ENCODE results near the gene GMCL1. TPM values are rescaled to one million over a fixed set of nuclear protein-coding genes. Genes with fewer than 3 reads are reported as not detected.

GMCL1 gene
- total RNA-seq, 4 donors from 2014 or later, result 10.6 to 14.8 (median 13.0) TPM

DNA sequence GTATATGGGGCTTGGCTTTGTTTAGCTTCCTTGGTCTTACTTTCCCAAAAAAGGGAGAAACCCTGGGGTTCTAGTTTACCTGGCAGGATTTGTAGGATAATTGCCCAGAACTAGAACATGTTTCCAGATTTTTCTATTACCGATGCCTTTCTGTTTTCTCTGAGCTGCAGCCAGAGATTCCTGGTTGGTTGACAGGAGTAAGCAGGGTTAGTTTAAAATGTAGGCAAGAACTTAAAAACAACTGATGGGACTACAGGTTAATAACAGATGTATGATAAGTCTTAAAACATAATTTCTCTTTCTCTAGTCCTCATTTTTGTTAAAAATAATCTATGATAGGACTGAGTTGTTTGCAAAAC is 38.9 kb upstream of the GMCL1 start:
- Histone ChIP-seq H3K4me1 (peaks cover 0 to 28% (median 7%) of the 10 kb centered on the region in 3 donors), H3K27ac (peak overlapping the region; percentile 70 to 78 (median 72)), H3K9me3 (no peaks in the 10 kb centered on the region), H3K27me3 (no peaks in the 10 kb centered on the region), H3K36me3 (peaks cover 0 to 27% of the 10 kb centered on the region in 2 donors), H3K4me3 (peak overlapping the region; percentile 22 to 29)
- WGBS, 2 donors (ENCODE audit: low coverage in 1 of 2), result 10 to 25% methylated on average over 1 of the region's 1 CpG
- TF ChIP-seq EP300 (IDR thresholded peaks at IDR 0.05) (no peak), POLR2AphosphoS5 (IDR thresholded peaks at IDR 0.05) (no peak), POLR2A (IDR thresholded peaks at IDR 0.05) (no peak)
- TF ChIP-seq, protein P1, sequence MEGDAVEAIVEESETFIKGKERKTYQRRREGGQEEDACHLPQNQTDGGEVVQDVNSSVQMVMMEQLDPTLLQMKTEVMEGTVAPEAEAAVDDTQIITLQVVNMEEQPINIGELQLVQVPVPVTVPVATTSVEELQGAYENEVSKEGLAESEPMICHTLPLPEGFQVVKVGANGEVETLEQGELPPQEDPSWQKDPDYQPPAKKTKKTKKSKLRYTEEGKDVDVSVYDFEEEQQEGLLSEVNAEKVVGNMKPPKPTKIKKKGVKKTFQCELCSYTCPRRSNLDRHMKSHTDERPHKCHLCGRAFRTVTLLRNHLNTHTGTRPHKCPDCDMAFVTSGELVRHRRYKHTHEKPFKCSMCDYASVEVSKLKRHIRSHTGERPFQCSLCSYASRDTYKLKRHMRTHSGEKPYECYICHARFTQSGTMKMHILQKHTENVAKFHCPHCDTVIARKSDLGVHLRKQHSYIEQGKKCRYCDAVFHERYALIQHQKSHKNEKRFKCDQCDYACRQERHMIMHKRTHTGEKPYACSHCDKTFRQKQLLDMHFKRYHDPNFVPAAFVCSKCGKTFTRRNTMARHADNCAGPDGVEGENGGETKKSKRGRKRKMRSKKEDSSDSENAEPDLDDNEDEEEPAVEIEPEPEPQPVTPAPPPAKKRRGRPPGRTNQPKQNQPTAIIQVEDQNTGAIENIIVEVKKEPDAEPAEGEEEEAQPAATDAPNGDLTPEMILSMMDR (IDR thresholded peaks at IDR 0.05), result no peak
- ATAC-seq, result no peak

DNA sequence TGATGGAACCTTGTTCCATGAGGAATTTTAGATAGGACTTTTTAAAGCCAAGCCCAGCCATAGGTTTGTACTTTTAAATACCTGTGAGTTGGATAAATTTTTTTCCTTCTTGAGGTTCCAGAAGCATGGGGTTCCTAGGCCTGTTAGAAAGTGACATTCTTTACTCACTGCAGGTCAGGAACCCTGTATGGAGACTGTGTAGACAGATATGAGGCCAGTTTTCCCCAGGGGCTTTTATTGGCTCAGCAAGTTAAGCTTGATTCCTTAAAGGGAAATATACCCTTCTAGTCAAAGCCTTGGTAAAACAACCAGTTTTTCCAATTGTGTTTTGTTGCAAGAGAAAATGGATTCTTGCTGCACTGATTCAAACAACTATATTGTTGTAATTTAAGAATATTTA is 38.4 kb upstream of the GMCL1 start:
- no peak overlapping the region for H3K4me3 ChIP-seq
- no peak for ATAC-seq
- no peaks in the 10 kb centered on the region for H3K9me3 ChIP-seq
- TF ChIP-seq POLR2AphosphoS5 (IDR thresholded peaks at IDR 0.05), result no peak
- no peak for TF ChIP-seq POLR2A (IDR thresholded peaks at IDR 0.05)
- no peak for TF ChIP-seq EP300 (IDR thresholded peaks at IDR 0.05)
- TF ChIP-seq, protein P1 (IDR thresholded peaks at IDR 0.05), result no peak
- H3K27me3 ChIP-seq, result no peaks in the 10 kb centered on the region
- H3K4me1 ChIP-seq, result peaks cover 0 to 28% (median 7%) of the 10 kb centered on the region in 3 donors
- peak overlapping the region in 2 of 4 donors; percentile 72 to 78 for H3K27ac ChIP-seq
- H3K36me3 ChIP-seq, result peaks cover 0 to 23% of the 10 kb centered on the region in 2 donors

DNA sequence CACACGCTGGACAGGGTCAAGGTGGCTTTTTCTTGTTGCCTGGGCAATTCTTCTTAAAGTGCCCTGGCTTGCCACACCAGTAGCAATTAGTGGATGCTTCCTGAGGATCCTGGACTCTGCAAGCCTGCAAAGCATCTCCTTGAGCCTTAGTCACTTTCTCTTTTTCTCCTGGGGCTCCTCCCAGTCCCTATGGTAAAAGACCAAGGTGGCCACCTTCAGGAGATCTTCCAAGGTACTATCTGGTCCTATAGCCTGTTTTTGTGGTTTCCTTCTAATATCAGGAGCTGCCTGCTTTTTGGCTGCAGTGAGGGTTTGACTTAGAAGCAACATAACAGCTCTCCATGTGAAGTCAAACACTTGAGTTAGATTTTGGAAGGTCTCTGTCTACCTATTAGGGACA is 33.3 kb upstream of the GMCL1 start:
- H3K27ac ChIP-seq, result no peak overlapping the region
- H3K4me3 ChIP-seq, result no peak overlapping the region
- H3K36me3 ChIP-seq, result no peaks in the 10 kb centered on the region
- no peaks in the 10 kb centered on the region for H3K27me3 ChIP-seq
- ATAC-seq, result no peak
- 100% methylated on average over 1 of the region's 1 CpG for WGBS, 2 donors (ENCODE audit: low coverage in 1 of 2)
- TF ChIP-seq EP300 (IDR thresholded peaks at IDR 0.05) (no peak), POLR2AphosphoS5 (IDR thresholded peaks at IDR 0.05) (no peak), POLR2A (IDR thresholded peaks at IDR 0.05) (no peak)
- TF ChIP-seq, protein P1 (IDR thresholded peaks at IDR 0.05), result no peak
- no peaks in the 10 kb centered on the region for H3K9me3 ChIP-seq
- H3K4me1 ChIP-seq, result peaks cover 0 to 33% (median 0%) of the 10 kb centered on the region in 3 donors

DNA sequence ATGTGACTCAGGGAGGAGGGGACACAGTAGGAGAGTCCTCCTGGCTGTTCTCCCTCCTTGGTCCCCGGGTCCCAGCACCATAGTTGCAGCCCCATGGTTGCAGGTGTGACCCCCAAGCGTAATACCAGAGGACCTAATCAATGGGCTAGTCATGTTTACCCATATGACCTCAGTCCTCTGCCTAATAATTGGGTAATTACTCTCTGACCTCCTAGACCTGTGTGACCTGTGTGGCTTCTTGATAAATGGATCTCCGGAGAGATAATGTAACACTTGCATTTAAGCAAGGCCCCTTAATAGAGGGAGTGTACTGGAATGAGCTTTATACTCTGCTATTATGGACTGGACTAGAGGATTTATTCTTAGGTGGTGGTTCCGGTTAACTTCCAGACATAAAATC is 32.2 kb upstream of the GMCL1 start:
- no peak for ATAC-seq
- Histone ChIP-seq H3K4me3 (no peak overlapping the region), H3K9me3 (no peaks in the 10 kb centered on the region), H3K36me3 (no peaks in the 10 kb centered on the region), H3K27me3 (no peaks in the 10 kb centered on the region), H3K27ac (peak overlapping the region in 1 of 4 donors; percentile 39), H3K4me1 (peaks cover 0 to 28% (median 0%) of the 10 kb centered on the region in 3 donors)
- TF ChIP-seq EP300 (IDR thresholded peaks at IDR 0.05), result no peak
- WGBS, 2 donors (ENCODE audit: low coverage in 1 of 2), result 76 to 92% methylated on average over 2 of the region's 4 CpGs

DNA sequence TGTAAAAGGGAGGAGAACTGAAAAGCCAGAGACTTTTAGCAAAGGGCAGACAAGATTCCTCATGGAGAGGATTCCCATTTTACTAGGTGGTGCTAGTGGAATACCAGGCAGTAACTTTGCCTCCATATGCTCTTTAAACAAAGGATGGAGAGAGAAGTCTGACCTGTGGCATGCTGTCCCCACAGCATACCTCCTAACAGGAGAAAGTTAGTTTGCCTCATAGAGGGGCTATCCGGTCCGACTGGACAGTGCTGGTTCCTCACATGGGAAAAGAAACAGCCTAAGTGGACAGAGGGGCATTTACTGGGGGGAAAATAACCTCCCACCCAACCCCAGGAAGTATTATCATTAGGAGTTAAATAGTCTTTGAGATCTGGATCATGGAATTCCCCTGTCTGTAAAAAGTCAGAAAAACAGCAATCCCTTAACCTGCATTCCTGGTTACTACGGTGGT is 31.6 kb upstream of the GMCL1 start:
- Histone ChIP-seq H3K9me3 (no peaks in the 10 kb centered on the region), H3K27ac (peak overlapping the region in 2 of 4 donors; percentile 39 to 66), H3K36me3 (no peaks in the 10 kb centered on the region), H3K27me3 (no peaks in the 10 kb centered on the region), H3K4me1 (peaks cover 0 to 28% (median 0%) of the 10 kb centered on the region in 3 donors), H3K4me3 (peak overlapping the region in 1 of 2 donors; percentile 33)
- TF ChIP-seq EP300 (IDR thresholded peaks at IDR 0.05) (no peak), POLR2AphosphoS5 (IDR thresholded peaks at IDR 0.05) (no peak), POLR2A (IDR thresholded peaks at IDR 0.05) (no peak)
- TF ChIP-seq, protein P1 (IDR thresholded peaks at IDR 0.05), result no peak
- WGBS, 2 donors (ENCODE audit: low coverage in 1 of 2), result 30 to 36% methylated on average over 2 to 3 of the region's 3 CpGs
- ATAC-seq, result no peak

Data from gastroesophageal sphincter (tissue), 4 donors.